Thyroid gland (tissue), 4 donors: ENCODE measurements around the gene SCAPER.

ENCODE experiments used
- POLR2A ChIP-seq, 2 donors: fragments of 450-650 bp; IDR thresholded peaks; one replicate each; pipeline ENCODE4 v1.6.1; 2017; ENCODE audit warnings: antibody characterized with exemption in 2 of 2, mild to moderate bottlenecking in 2 of 2, moderate library complexity in 1 of 2
- TF ChIP-seq, protein P1 (sequence below), 6 experiments: fragments of 200-600 bp in 3 of 6; fragments of 450-650 bp in 3 of 6; sonication (generic) in 3 of 6; IDR thresholded peaks; one replicate each; pipeline ENCODE4 v1.5.1; 2016 to 2019; ENCODE audit warnings: antibody characterized with exemption in 6 of 6, mild to moderate bottlenecking in 2 of 6, inconsistent platforms in 1 of 6, moderate library complexity in 1 of 6

DNA sequence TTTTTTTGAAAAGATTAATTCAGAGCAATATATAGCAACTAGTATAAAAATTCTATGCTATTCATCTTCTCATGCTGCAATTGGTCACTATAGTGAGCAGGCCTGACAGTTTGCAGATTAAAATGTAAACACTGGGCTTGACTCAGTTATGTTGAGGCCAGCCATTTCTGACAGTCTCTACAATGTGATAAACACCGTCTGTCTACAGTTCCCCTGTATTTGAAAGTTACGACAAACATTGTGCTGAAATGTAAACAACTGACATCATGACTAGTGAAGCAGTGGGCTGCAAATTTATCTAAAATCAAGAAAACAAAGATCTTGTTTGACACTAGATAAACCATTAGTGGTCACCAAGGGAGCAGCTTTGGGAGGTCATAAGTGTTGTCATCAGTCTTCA lies 371.1 kb downstream of the SCAPER start:
- TF ChIP-seq, protein P1, sequence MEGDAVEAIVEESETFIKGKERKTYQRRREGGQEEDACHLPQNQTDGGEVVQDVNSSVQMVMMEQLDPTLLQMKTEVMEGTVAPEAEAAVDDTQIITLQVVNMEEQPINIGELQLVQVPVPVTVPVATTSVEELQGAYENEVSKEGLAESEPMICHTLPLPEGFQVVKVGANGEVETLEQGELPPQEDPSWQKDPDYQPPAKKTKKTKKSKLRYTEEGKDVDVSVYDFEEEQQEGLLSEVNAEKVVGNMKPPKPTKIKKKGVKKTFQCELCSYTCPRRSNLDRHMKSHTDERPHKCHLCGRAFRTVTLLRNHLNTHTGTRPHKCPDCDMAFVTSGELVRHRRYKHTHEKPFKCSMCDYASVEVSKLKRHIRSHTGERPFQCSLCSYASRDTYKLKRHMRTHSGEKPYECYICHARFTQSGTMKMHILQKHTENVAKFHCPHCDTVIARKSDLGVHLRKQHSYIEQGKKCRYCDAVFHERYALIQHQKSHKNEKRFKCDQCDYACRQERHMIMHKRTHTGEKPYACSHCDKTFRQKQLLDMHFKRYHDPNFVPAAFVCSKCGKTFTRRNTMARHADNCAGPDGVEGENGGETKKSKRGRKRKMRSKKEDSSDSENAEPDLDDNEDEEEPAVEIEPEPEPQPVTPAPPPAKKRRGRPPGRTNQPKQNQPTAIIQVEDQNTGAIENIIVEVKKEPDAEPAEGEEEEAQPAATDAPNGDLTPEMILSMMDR (IDR thresholded peaks at IDR 0.05) = no peak
- TF ChIP-seq POLR2A (IDR thresholded peaks at IDR 0.05) = no peak
